Measurements from ENCODE around the gene KCND2. TPM values are rescaled to one million over a fixed set of nuclear protein-coding genes. Genes with fewer than 3 reads are reported as not detected.

Gene KCND2
- total RNA-seq, 2 donors from 2014 or later: not detected

- no peak for ATAC-seq (replicated peaks)
- peaks cover 15% of the 10 kb centered on the region for H3K9me3 Mint-ChIP-seq
- H3K4me1 Mint-ChIP-seq: no peaks in the 10 kb centered on the region
- no peaks in the 10 kb centered on the region for H3K36me3 Mint-ChIP-seq (ENCODE audit: low read depth)
- no peak overlapping the region for H3K27ac Mint-ChIP-seq
- no peaks in the 10 kb centered on the region for H3K27me3 Mint-ChIP-seq
- no peak overlapping the region for H3K4me3 Mint-ChIP-seq
Observed at GRCh38 chr7:120464104-120464503, 191.1 kb downstream of the KCND2 start.

DNA sequence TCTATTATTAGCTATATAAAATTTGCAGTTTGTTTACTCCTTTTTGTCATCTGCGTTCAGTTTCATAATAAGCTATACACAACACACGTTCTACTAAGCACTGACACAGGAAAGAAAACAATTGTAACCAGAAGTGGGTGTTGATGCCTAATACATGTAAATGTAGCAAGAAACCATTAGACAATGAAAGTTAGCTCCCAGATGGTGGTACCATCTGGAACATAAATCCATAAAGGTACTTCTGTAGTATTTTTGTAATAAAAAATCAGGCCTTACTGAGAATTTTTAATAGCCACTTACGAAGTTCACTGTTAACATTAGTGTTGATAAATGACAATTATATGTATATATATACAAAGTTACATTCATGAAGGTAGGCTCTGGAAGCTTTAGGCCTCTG is 194.7 kb downstream of the KCND2 start:
- Mint-ChIP-seq H3K27ac (no peak overlapping the region), H3K27me3 (no peaks in the 10 kb centered on the region), H3K4me1 (no peaks in the 10 kb centered on the region), H3K4me3 (no peak overlapping the region), H3K36me3 (ENCODE audit: low read depth) (no peaks in the 10 kb centered on the region), H3K9me3 (peaks cover 15% of the 10 kb centered on the region)
- no peak for ATAC-seq (replicated peaks)

- Mint-ChIP-seq H3K27me3 (no peaks in the 10 kb centered on the region), H3K27ac (no peak overlapping the region), H3K9me3 (peaks cover 13% of the 10 kb centered on the region), H3K36me3 (ENCODE audit: low read depth) (no peaks in the 10 kb centered on the region), H3K4me3 (no peak overlapping the region), H3K4me1 (no peaks in the 10 kb centered on the region)
- ATAC-seq (replicated peaks): no peak
Observed at GRCh38 chr7:120468611-120469010, 195.6 kb downstream of the KCND2 start.

- H3K4me3 Mint-ChIP-seq: no peak overlapping the region
- no peaks in the 10 kb centered on the region for H3K4me1 Mint-ChIP-seq
- ATAC-seq (replicated peaks): no peak
- no peaks in the 10 kb centered on the region for H3K27me3 Mint-ChIP-seq
- no peaks in the 10 kb centered on the region for H3K36me3 Mint-ChIP-seq (ENCODE audit: low read depth)
- peaks cover 3% of the 10 kb centered on the region for H3K9me3 Mint-ChIP-seq
- no peak overlapping the region for H3K27ac Mint-ChIP-seq
Observed at GRCh38 chr7:120472892-120473291, 199.9 kb downstream of the KCND2 start.

- Mint-ChIP-seq H3K4me1 (no peaks in the 10 kb centered on the region), H3K27ac (no peak overlapping the region), H3K27me3 (no peaks in the 10 kb centered on the region), H3K36me3 (ENCODE audit: low read depth) (no peaks in the 10 kb centered on the region), H3K4me3 (no peak overlapping the region), H3K9me3 (peaks cover 3% of the 10 kb centered on the region)
- ATAC-seq (replicated peaks): no peak
Observed at GRCh38 chr7:120473352-120473751, 200.4 kb downstream of the KCND2 start.

DNA sequence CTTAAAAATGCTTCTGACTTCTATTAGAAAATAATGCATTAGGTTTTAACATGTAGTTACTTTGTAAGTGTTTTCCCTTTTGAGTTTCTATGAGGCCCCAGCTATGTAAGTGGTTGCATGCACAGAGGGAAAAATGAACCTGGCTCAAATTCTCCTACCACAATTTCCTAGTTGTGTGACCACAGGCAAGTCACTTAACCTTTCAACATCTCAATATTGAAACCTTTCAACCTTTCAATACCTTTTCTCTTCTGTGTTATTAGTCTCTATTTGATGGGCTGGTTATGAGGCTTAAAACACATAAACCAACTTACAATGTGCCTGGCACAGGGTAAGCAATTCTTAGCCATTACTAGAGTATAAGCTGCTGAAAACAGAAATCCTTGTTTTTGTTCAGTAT is 203.0 kb downstream of the KCND2 start:
- Mint-ChIP-seq H3K4me1 (no peaks in the 10 kb centered on the region), H3K27ac (no peak overlapping the region), H3K9me3 (peaks cover 4% of the 10 kb centered on the region), H3K36me3 (ENCODE audit: low read depth) (no peaks in the 10 kb centered on the region), H3K27me3 (no peaks in the 10 kb centered on the region), H3K4me3 (no peak overlapping the region)
- no peak for ATAC-seq (replicated peaks)

GRCh38 chr7:120480472-120480871 is 207.5 kb downstream of the KCND2 start:
- no peak overlapping the region for H3K4me3 Mint-ChIP-seq
- no peak for ATAC-seq (replicated peaks)
- no peak overlapping the region for H3K27ac Mint-ChIP-seq
- H3K27me3 Mint-ChIP-seq: no peaks in the 10 kb centered on the region
- H3K4me1 Mint-ChIP-seq: no peaks in the 10 kb centered on the region
- H3K9me3 Mint-ChIP-seq: peaks cover 8% of the 10 kb centered on the region
- H3K36me3 Mint-ChIP-seq (ENCODE audit: low read depth): no peaks in the 10 kb centered on the region

DNA sequence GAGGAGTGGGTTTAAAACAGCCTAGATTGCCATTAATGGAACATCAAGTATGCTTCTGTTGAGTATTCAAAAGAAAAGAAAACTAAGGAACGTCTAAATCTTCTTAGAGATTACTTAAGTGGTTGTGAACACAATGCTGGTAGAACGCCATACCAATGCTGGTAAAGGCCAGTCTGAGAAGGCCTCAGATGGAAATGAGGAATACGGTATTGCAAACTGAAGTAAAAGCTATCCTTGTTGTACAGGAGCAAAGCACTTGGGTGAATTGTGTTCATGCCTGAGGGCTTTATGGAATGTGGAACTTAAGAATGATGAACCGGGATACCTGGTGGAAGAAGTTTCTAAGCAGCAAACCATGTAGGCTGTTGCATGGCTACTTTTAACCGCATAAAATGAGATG is 208.0 kb downstream of the KCND2 start:
- no peak for ATAC-seq (replicated peaks)
- no peak overlapping the region for H3K4me3 Mint-ChIP-seq
- peaks cover 8% of the 10 kb centered on the region for H3K9me3 Mint-ChIP-seq
- H3K27me3 Mint-ChIP-seq: no peaks in the 10 kb centered on the region
- no peaks in the 10 kb centered on the region for H3K4me1 Mint-ChIP-seq
- no peaks in the 10 kb centered on the region for H3K36me3 Mint-ChIP-seq (ENCODE audit: low read depth)
- H3K27ac Mint-ChIP-seq: no peak overlapping the region

GRCh38 chr7:120486164-120486563 is 213.2 kb downstream of the KCND2 start:
- H3K4me3 Mint-ChIP-seq: no peak overlapping the region
- peaks cover 4% of the 10 kb centered on the region for H3K9me3 Mint-ChIP-seq
- H3K27me3 Mint-ChIP-seq: no peaks in the 10 kb centered on the region
- ATAC-seq (replicated peaks): no peak
- H3K36me3 Mint-ChIP-seq (ENCODE audit: low read depth): no peaks in the 10 kb centered on the region
- no peaks in the 10 kb centered on the region for H3K4me1 Mint-ChIP-seq
- H3K27ac Mint-ChIP-seq: no peak overlapping the region

- Mint-ChIP-seq H3K27ac (no peak overlapping the region), H3K4me1 (no peaks in the 10 kb centered on the region), H3K9me3 (peaks cover 8% of the 10 kb centered on the region)
Observed at GRCh38 chr7:120502132-120502531, 229.2 kb downstream of the KCND2 start.

GRCh38 chr7:120502825-120503224 is 229.8 kb downstream of the KCND2 start:
- Mint-ChIP-seq H3K4me1 (no peaks in the 10 kb centered on the region), H3K4me3 (no peak overlapping the region)

More at GRCh38 chr7:120502132-120502531, 229.2 kb downstream of the KCND2 start:
- no peaks in the 10 kb centered on the region for H3K36me3 Mint-ChIP-seq (ENCODE audit: low read depth)
- no peaks in the 10 kb centered on the region for H3K27me3 Mint-ChIP-seq
- H3K4me3 Mint-ChIP-seq: no peak overlapping the region
- ATAC-seq (replicated peaks): no peak

DNA sequence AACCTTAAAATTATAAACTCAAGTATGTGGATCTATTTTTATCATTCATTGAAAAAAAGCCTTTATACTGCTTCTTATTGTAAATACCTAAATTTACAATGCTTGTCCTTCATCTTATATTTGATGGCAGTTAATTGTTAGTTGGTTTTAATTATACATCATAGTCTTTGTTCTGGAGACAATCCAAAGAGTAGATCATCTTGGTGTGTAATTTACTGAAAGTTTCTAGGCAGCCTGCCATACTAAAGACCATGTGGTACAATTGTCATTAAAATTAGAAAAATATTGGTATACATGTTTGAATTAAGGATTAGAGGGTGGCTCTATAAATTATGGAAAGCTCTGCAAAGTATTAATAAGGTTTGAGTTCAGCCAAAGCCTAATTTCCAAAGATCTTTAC is 231.4 kb downstream of the KCND2 start:
- Mint-ChIP-seq H3K4me1 (no peaks in the 10 kb centered on the region), H3K36me3 (ENCODE audit: low read depth) (no peaks in the 10 kb centered on the region), H3K9me3 (peaks cover 4% of the 10 kb centered on the region), H3K4me3 (no peak overlapping the region), H3K27ac (no peak overlapping the region), H3K27me3 (no peaks in the 10 kb centered on the region)
- no peak for ATAC-seq (replicated peaks)

More at GRCh38 chr7:120502825-120503224, 229.8 kb downstream of the KCND2 start:
- Mint-ChIP-seq H3K27ac (no peak overlapping the region), H3K27me3 (no peaks in the 10 kb centered on the region), H3K9me3 (peaks cover 4% of the 10 kb centered on the region), H3K36me3 (ENCODE audit: low read depth) (no peaks in the 10 kb centered on the region)
- ATAC-seq (replicated peaks): no peak

GRCh38 chr7:120505770-120506169 is 232.8 kb downstream of the KCND2 start:
- H3K9me3 Mint-ChIP-seq: peaks cover 5% of the 10 kb centered on the region
- no peaks in the 10 kb centered on the region for H3K27me3 Mint-ChIP-seq
- no peak overlapping the region for H3K27ac Mint-ChIP-seq
- no peaks in the 10 kb centered on the region for H3K36me3 Mint-ChIP-seq (ENCODE audit: low read depth)
- no peaks in the 10 kb centered on the region for H3K4me1 Mint-ChIP-seq
- no peak overlapping the region for H3K4me3 Mint-ChIP-seq
- no peak for ATAC-seq (replicated peaks)

DNA sequence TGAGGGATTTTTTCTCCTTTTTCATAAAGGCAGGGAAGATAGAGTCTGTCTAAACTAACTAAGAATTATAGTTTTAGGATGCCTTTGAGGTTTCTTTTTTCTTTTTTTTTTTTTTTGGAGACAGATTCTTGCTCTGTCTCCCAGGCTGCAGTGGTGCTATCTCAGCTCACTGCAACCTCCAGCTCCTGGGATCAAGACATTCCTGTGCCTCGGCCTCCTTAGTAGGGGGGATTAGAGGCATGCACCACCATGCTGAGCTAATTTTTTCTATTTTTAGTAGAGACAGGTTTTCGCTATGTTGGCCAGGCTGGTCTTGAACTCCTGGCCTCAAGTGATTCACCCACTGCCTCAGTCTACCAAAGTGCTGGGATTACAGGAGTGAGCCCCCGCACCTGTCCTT is 239.7 kb downstream of the KCND2 start:
- Mint-ChIP-seq H3K9me3 (peaks cover 11% of the 10 kb centered on the region), H3K36me3 (ENCODE audit: low read depth) (no peaks in the 10 kb centered on the region), H3K27me3 (no peaks in the 10 kb centered on the region), H3K27ac (no peak overlapping the region), H3K4me3 (no peak overlapping the region), H3K4me1 (no peaks in the 10 kb centered on the region)
- ATAC-seq (replicated peaks): no peak

- peaks cover 5% of the 10 kb centered on the region for H3K9me3 Mint-ChIP-seq
- H3K4me1 Mint-ChIP-seq: no peaks in the 10 kb centered on the region
- no peak overlapping the region for H3K4me3 Mint-ChIP-seq
- H3K36me3 Mint-ChIP-seq (ENCODE audit: low read depth): no peaks in the 10 kb centered on the region
- H3K27ac Mint-ChIP-seq: no peak overlapping the region
- no peaks in the 10 kb centered on the region for H3K27me3 Mint-ChIP-seq
- no peak for ATAC-seq (replicated peaks)
Observed at GRCh38 chr7:120519224-120519623, 246.2 kb downstream of the KCND2 start.
